IPS DF 6.9 (cell line): ENCODE data around the gene NUP98.

Experiments
- DNase-seq: peaks from one replicate; pipeline ENCODE4 v3.0.0-alpha.2; 2013; ENCODE audit warnings: low read depth, low spot score
- H3K27ac ChIP-seq: one replicate; pipeline ENCODE4 v1.5.1; 2013; ENCODE audit warnings: low read length, control low read depth
- H3K27me3 ChIP-seq: 2 replicates; pipeline ENCODE4 v1.6.1; 2013; ENCODE audit warnings: mild to moderate bottlenecking, low read length; ENCODE audit not compliant: control insufficient read depth, insufficient read depth
- H3K36me3 ChIP-seq: 2 replicates; pipeline ENCODE4 v1.6.1; 2013; ENCODE audit warnings: low read length; ENCODE audit not compliant: control insufficient read depth, insufficient read depth
- H3K4me1 ChIP-seq: 2 replicates; pipeline ENCODE4 v1.6.1; 2013; ENCODE audit warnings: low read length; ENCODE audit not compliant: control insufficient read depth, insufficient read depth
- H3K4me3 ChIP-seq: 2 replicates; pipeline ENCODE4 v1.5.1; 2013; ENCODE audit warnings: mild to moderate bottlenecking, low read length
- H3K9me3 ChIP-seq: 2 replicates; pipeline ENCODE4 v1.6.1; 2013; ENCODE audit warnings: low read length, inconsistent platforms; ENCODE audit not compliant: control insufficient read depth, insufficient read depth
- WGBS: extraction: QIAGEN DNeasy Blood & Tissue Kit; methylation state at CpG from one replicate; pipeline ENCODE4 v1.1.7; 2013; ENCODE audit warnings: mixed read lengths, missing lambda C conversion rate; ENCODE audit not compliant: insufficient read length, insufficient coverage; 5-methylcytosine and 5-hydroxymethylcytosine counted together

NUP98 gene

DNA sequence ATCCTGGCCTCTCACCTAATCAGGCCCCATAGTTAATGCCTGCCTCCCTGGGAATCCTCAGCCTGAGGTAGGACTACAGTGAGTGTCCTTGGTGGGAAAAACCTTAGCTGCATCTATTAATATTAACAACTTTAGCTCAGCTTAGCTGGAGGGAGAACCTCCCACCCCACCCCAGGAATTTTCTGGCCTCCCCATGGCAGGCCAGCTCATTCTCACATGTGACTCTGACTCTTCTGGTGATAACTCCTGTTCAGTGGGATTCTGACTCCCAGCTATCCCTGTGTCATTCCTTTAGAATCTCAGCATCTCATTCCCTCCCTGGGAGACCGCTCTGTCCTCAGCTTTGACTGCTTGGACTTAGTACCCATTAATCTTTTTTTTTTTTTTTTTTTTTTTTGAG lies 170.1 kb downstream of the NUP98 start:
- H3K36me3 ChIP-seq: no peaks in the 10 kb centered on the region
- DNase-seq: no peak
- no peaks in the 10 kb centered on the region for H3K9me3 ChIP-seq
- no peak overlapping the region for H3K4me3 ChIP-seq
- H3K4me1 ChIP-seq: no peaks in the 10 kb centered on the region
- WGBS: no CpG with 5 or more reads among the region's 1 CpG
- H3K27ac ChIP-seq: no peak overlapping the region
- H3K27me3 ChIP-seq: no peaks in the 10 kb centered on the region

- DNase-seq: no peak
- no peaks in the 10 kb centered on the region for H3K9me3 ChIP-seq
- H3K27me3 ChIP-seq: no peaks in the 10 kb centered on the region
- WGBS: no CpG with 5 or more reads among the region's 23 CpGs
- no peaks in the 10 kb centered on the region for H3K4me1 ChIP-seq
- H3K4me3 ChIP-seq: no peak overlapping the region
- no peak overlapping the region for H3K27ac ChIP-seq
- no peaks in the 10 kb centered on the region for H3K36me3 ChIP-seq
Measured at GRCh38 chr11:3626250-3626960, 170.9 kb downstream of the NUP98 start.
